K562 (cell line): Measurements from ENCODE around the gene ATP2A2. TPM values are rescaled to one million over a fixed set of nuclear protein-coding genes. Genes with fewer than 3 reads are reported as not detected.
A peak's percentile ranks its signal among the peaks of the same experiment; 100 is the strongest.

Source experiments
- CREB3L1 ChIP-seq: fragments of 450-650 bp; IDR thresholded peaks from 2 replicates; pipeline ENCODE4 v1.6.1; 2014; ENCODE audit warnings: low read depth, mild to moderate bottlenecking, moderate library complexity, borderline replicate concordance
- CSDE1 ChIP-seq, 2 experiments: fragments of 450-650 bp; IDR thresholded peaks; 2 replicates each; pipeline ENCODE4 v1.6.1; 2016; ENCODE audit warnings: mild to moderate bottlenecking in 1 of 2
- CTCF ChIP-seq, 3 experiments: IDR thresholded peaks in 2 of 3; conservative IDR thresholded peaks in 1 of 3; 2 replicates each; pipeline ENCODE4 v1.5.1; 2011 to 2012; ENCODE audit warnings: low read length in 3 of 3, mild to moderate bottlenecking in 3 of 3, control low read depth in 2 of 3, improper control_type of control experiment in 1 of 3, inconsistent platforms in 1 of 3, low read depth in 1 of 3, mixed read lengths in 1 of 3, moderate library complexity in 1 of 3; ENCODE audit not compliant: insufficient read depth in 2 of 3
- E2F4 ChIP-seq: sonication (generic); formaldehyde crosslinking; IDR thresholded peaks from 2 replicates; pipeline ENCODE4 v1.8.0; 2022; ENCODE audit warnings: mild to moderate bottlenecking, low read depth, missing genetic modification reagents
- HNRNPLL ChIP-seq: fragments of 200-400 bp; formaldehyde crosslinking; IDR thresholded peaks from 2 replicates; pipeline ENCODE4 v1.6.1; 2017; ENCODE audit warnings: low read length, low read depth, mild to moderate bottlenecking; ENCODE audit not compliant: poor library complexity, severe bottlenecking
- ID3 ChIP-seq, 2 experiments: fragments of 250-450 bp in 1 of 2; fragments of 450-650 bp in 1 of 2; sonication (Bioruptor Pico) in 1 of 2; IDR thresholded peaks; 2 replicates each; pipeline versions ENCODE4 v1.6.1 to v1.8.0; 2016 to 2021; ENCODE audit warnings: mild to moderate bottlenecking in 2 of 2, moderate library complexity in 2 of 2, missing compliant biosample characterization in 1 of 2, missing genetic modification characterization in 1 of 2
- MAX ChIP-seq: sonication (generic); formaldehyde crosslinking; IDR thresholded peaks from 2 replicates; pipeline ENCODE4 v1.9.0; 2022; ENCODE audit warnings: mild to moderate bottlenecking, missing genetic modification reagents
- NR3C1 ChIP-seq: sonication (generic); formaldehyde crosslinking; IDR thresholded peaks from 2 replicates; pipeline ENCODE4 v1.8.1; 2022; ENCODE audit warnings: missing genetic modification reagents
- RNF2 ChIP-seq: sonication (generic); IDR thresholded peaks from 2 replicates; pipeline ENCODE4 v1.6.1; 2016
- STAT6 ChIP-seq: sonication (generic); formaldehyde crosslinking; IDR thresholded peaks from 2 replicates; pipeline ENCODE4 v1.8.1; 2023; ENCODE audit warnings: mild to moderate bottlenecking, missing genetic modification reagents
- USF1 ChIP-seq: sonication (generic); formaldehyde crosslinking; IDR thresholded peaks from 2 replicates; pipeline ENCODE4 v1.9.0; 2022; ENCODE audit warnings: mild to moderate bottlenecking, missing genetic modification reagents
- ZNF592 ChIP-seq: fragments of 450-650 bp; IDR thresholded peaks from 2 replicates; pipeline ENCODE4 v1.6.1; 2017; ENCODE audit warnings: antibody characterized with exemption, mild to moderate bottlenecking
- polyA plus RNA-seq, 8 experiments: library from polyadenylated mRNA; depleted of rRNA in 4 of 8; stranded (reverse) in 5 of 8; unstranded in 3 of 8; fragments of >200 nt; fragmentation: Nextera tagmentation in 2 of 8; fragmentation: Illumina TruSeq in 1 of 8; extraction: Ambion mirVana in 2 of 8; extraction: Trizol in 1 of 8; gene quantifications; 2 replicates each; pipeline versions ENCODE4 v1.2.1 to v1.2.3, GENCODE V29; 2011 to 2014; ENCODE audit warnings: inconsistent platforms in 1 of 8, missing spikeins in 1 of 8
- total RNA-seq, 7 experiments: library from RNA; depleted of rRNA in 6 of 7; stranded (reverse); fragments of >200 nt in 6 of 7; fragmentation: Illumina TruSeq in 2 of 7; extraction: Trizol in 2 of 7; gene quantifications; 2 replicates each; pipeline versions ENCODE4 v1.2.1 to v1.2.3, GENCODE V29; 2011 to 2021; ENCODE audit warnings: low replicate concordance in 1 of 7

ATP2A2 gene
- total and polyA plus RNA-seq, 9 of the 15 experiments (the other 6 are each of a cell fraction or from before 2014, with no cell fraction given), result 5.2 to 205 (median 51.6) TPM

GRCh38 chr12:110266381-110266960, 14.6 kb upstream of the ATP2A2 start (continued):
- peak; percentile 78 for TF ChIP-seq ZNF592
- 0 out of 2 replicates have a peak, but pooled peaks have one; percentile 43 for TF ChIP-seq STAT6 (CRISPR knock-in tag)
- no peak for TF ChIP-seq HNRNPLL
- TF ChIP-seq ID3 (CRISPR knock-in tag; IDR thresholded peaks at IDR 0.05), result no peak
- TF ChIP-seq ID3 (tag; IDR thresholded peaks at IDR 0.05), result no peak
- no peak for TF ChIP-seq E2F4 (CRISPR knock-in tag)
- no peak for TF ChIP-seq RNF2
- no peak for TF ChIP-seq CTCF (IDR thresholded peaks at IDR 0.05 in 2 of 3, conservative IDR thresholded peaks at IDR 0.05 in 1 of 3; ENCODE audit: insufficient read depth in 2 of 3, low read depth in 1 of 3, low read length in 3 of 3)
- peak; percentile 60; the same call in 1 of the 2 replicates for TF ChIP-seq MAX (CRISPR knock-in tag)
- peak; percentile 49; the same call in 1 of the 2 replicates for TF ChIP-seq CREB3L1
- TF ChIP-seq CSDE1 (IDR thresholded peaks at IDR 0.05), result no peak
- TF ChIP-seq NR3C1 (CRISPR knock-in tag), result no peak
- TF ChIP-seq USF1 (CRISPR knock-in tag), result peak; percentile 89
